HEK293 (cell line): ENCODE results near the gene KBTBD2.
A peak's percentile ranks its signal among the peaks of the same experiment; 100 is the strongest.

ENCODE experiments used
- BCL11A ChIP-seq: fragments of 450-650 bp; formaldehyde crosslinking; IDR thresholded peaks from 2 replicates; pipeline ENCODE4 v1.5.1; 2016; ENCODE audit warnings: low read depth, missing biosample characterization, missing genetic modification characterization
- FEZF1 ChIP-seq: fragments of 450-650 bp; formaldehyde crosslinking; IDR thresholded peaks from 2 replicates; pipeline ENCODE4 v1.5.1; 2016; ENCODE audit warnings: missing biosample characterization, missing genetic modification characterization
- GLI4 ChIP-seq: fragments of 450-650 bp; formaldehyde crosslinking; IDR thresholded peaks from 2 replicates; pipeline ENCODE4 v1.5.1; 2016; ENCODE audit warnings: missing biosample characterization, missing genetic modification characterization
- KLF9 ChIP-seq: fragments of 450-650 bp; formaldehyde crosslinking; IDR thresholded peaks from 2 replicates; pipeline ENCODE4 v1.5.1; 2016; ENCODE audit warnings: missing biosample characterization, missing genetic modification characterization, low read depth
- MYNN ChIP-seq: fragments of 450-650 bp; formaldehyde crosslinking; IDR thresholded peaks from 2 replicates; pipeline ENCODE4 v1.5.1; 2016; ENCODE audit warnings: missing biosample characterization, missing genetic modification characterization, borderline replicate concordance
- OVOL3 ChIP-seq: fragments of 450-650 bp; formaldehyde crosslinking; IDR thresholded peaks from 2 replicates; pipeline ENCODE4 v1.5.1; 2016; ENCODE audit warnings: missing biosample characterization, missing genetic modification characterization
- PATZ1 ChIP-seq: fragments of 450-650 bp; formaldehyde crosslinking; IDR thresholded peaks from 2 replicates; pipeline ENCODE4 v1.5.1; 2016; ENCODE audit warnings: missing biosample characterization, missing genetic modification characterization
- PBX3 ChIP-seq: sonication (generic); formaldehyde crosslinking; IDR thresholded peaks from 2 replicates; pipeline ENCODE4 v1.8.1; 2022; ENCODE audit warnings: mild to moderate bottlenecking, moderate library complexity, missing genetic modification reagents
- SP7 ChIP-seq: fragments of 450-650 bp; formaldehyde crosslinking; IDR thresholded peaks from 2 replicates; pipeline ENCODE4 v1.5.1; 2016; ENCODE audit warnings: missing biosample characterization, missing genetic modification characterization
- ZBTB21 ChIP-seq: fragments of 450-650 bp; formaldehyde crosslinking; IDR thresholded peaks from 2 replicates; pipeline ENCODE4 v1.5.1; 2017; ENCODE audit warnings: missing biosample characterization, missing genetic modification characterization
- ZBTB6 ChIP-seq: fragments of 450-650 bp; formaldehyde crosslinking; IDR thresholded peaks from 2 replicates; pipeline ENCODE4 v1.5.1; 2017; ENCODE audit warnings: missing biosample characterization, missing genetic modification characterization
- ZBTB7A ChIP-seq: fragments of 450-650 bp; formaldehyde crosslinking; IDR thresholded peaks from 2 replicates; pipeline ENCODE4 v1.5.1; 2016; ENCODE audit warnings: low read depth, missing biosample characterization, missing genetic modification characterization
- ZNF112 ChIP-seq: fragments of 450-650 bp; formaldehyde crosslinking; IDR thresholded peaks from 2 replicates; pipeline ENCODE4 v1.5.0; 2017; ENCODE audit warnings: missing biosample characterization, missing genetic modification characterization
- ZNF184 ChIP-seq: fragments of 450-650 bp; IDR thresholded peaks from 2 replicates; pipeline ENCODE4 v1.5.1; 2018; ENCODE audit warnings: missing biosample characterization, mild to moderate bottlenecking, missing genetic modification characterization
- ZNF214 ChIP-seq: fragments of 450-650 bp; formaldehyde crosslinking; IDR thresholded peaks from 2 replicates; pipeline ENCODE4 v1.5.1; 2017; ENCODE audit warnings: missing biosample characterization, mild to moderate bottlenecking, missing genetic modification characterization, borderline replicate concordance
- ZNF221 ChIP-seq: fragments of 450-650 bp; formaldehyde crosslinking; IDR thresholded peaks from 2 replicates; pipeline ENCODE4 v1.5.1; 2017; ENCODE audit warnings: missing biosample characterization, missing genetic modification characterization, borderline replicate concordance
- ZNF280D ChIP-seq: fragments of 450-650 bp; formaldehyde crosslinking; IDR thresholded peaks from 2 replicates; pipeline ENCODE4 v1.5.1; 2016; ENCODE audit warnings: missing biosample characterization, missing genetic modification characterization
- ZNF311 ChIP-seq: fragments of 450-650 bp; formaldehyde crosslinking; IDR thresholded peaks from 2 replicates; pipeline ENCODE4 v1.5.1; 2017; ENCODE audit warnings: missing biosample characterization, missing genetic modification characterization, borderline replicate concordance
- ZNF324 ChIP-seq: fragments of 450-650 bp; formaldehyde crosslinking; IDR thresholded peaks from 2 replicates; pipeline ENCODE4 v1.5.1; 2016; ENCODE audit warnings: missing biosample characterization, missing genetic modification characterization
- ZNF391 ChIP-seq: fragments of 450-650 bp; formaldehyde crosslinking; IDR thresholded peaks from 2 replicates; pipeline ENCODE4 v1.5.1; 2016; ENCODE audit warnings: low read depth, missing biosample characterization, missing genetic modification characterization, borderline replicate concordance
- ZNF449 ChIP-seq: fragments of 450-650 bp; formaldehyde crosslinking; IDR thresholded peaks from 2 replicates; pipeline ENCODE4 v1.5.1; 2017; ENCODE audit warnings: missing biosample characterization, mild to moderate bottlenecking, missing genetic modification characterization, moderate library complexity
- ZNF48 ChIP-seq: fragments of 450-650 bp; formaldehyde crosslinking; IDR thresholded peaks from 2 replicates; pipeline ENCODE4 v1.5.1; 2016; ENCODE audit warnings: missing biosample characterization, missing genetic modification characterization
- ZNF501 ChIP-seq: fragments of 450-650 bp; formaldehyde crosslinking; IDR thresholded peaks from 2 replicates; pipeline ENCODE4 v1.5.1; 2016; ENCODE audit warnings: missing biosample characterization, missing genetic modification characterization
- ZNF514 ChIP-seq: fragments of 450-650 bp; formaldehyde crosslinking; IDR thresholded peaks from 2 replicates; pipeline ENCODE4 v1.5.1; 2016; ENCODE audit warnings: missing biosample characterization, missing genetic modification characterization
- ZNF548 ChIP-seq: fragments of 450-650 bp; formaldehyde crosslinking; IDR thresholded peaks from 2 replicates; pipeline ENCODE4 v1.5.1; 2016; ENCODE audit warnings: missing biosample characterization, missing genetic modification characterization
- ZNF549 ChIP-seq: fragments of 450-650 bp; IDR thresholded peaks from 2 replicates; pipeline ENCODE4 v1.5.1; 2018; ENCODE audit warnings: missing biosample characterization, missing genetic modification characterization, mild to moderate bottlenecking, inconsistent platforms, moderate library complexity
- ZNF707 ChIP-seq: fragments of 450-650 bp; formaldehyde crosslinking; IDR thresholded peaks from 2 replicates; pipeline ENCODE4 v1.5.1; 2016; ENCODE audit warnings: missing biosample characterization, missing genetic modification characterization
- ZNF791 ChIP-seq: fragments of 450-650 bp; formaldehyde crosslinking; IDR thresholded peaks from 2 replicates; pipeline ENCODE4 v1.5.1; 2016; ENCODE audit warnings: missing biosample characterization, missing genetic modification characterization
- ZNF843 ChIP-seq: fragments of 450-650 bp; formaldehyde crosslinking; IDR thresholded peaks from 2 replicates; pipeline ENCODE4 v1.5.1; 2016; ENCODE audit warnings: missing biosample characterization, missing genetic modification characterization
- ZSCAN5A ChIP-seq: fragments of 450-650 bp; formaldehyde crosslinking; IDR thresholded peaks from 2 replicates; pipeline ENCODE4 v1.5.1; 2016; ENCODE audit warnings: missing biosample characterization, missing genetic modification characterization

The KBTBD2 gene

GRCh38 chr7:32891800-32892520 lies 400 bp upstream of the KBTBD2 start (continued):
- TF ChIP-seq ZNF449 = 0 out of 2 replicates have a peak, but pooled peaks have one; percentile 24
- no peak for TF ChIP-seq BCL11A
- no peak for TF ChIP-seq ZNF549
- no peak for TF ChIP-seq ZNF112
- no peak for TF ChIP-seq ZNF280D (tag by site-specific recombination)
- no peak for TF ChIP-seq ZNF391 (tag by site-specific recombination)
- TF ChIP-seq ZNF501 (tag by site-specific recombination) = 0 out of 2 replicates have a peak, but pooled peaks have one; percentile 35
- no peak for TF ChIP-seq ZNF324 (tag by site-specific recombination)
- TF ChIP-seq ZSCAN5A (tag by site-specific recombination) = no peak
- peak; percentile 61; the same call in 1 of the 2 replicates for TF ChIP-seq SP7
- no peak for TF ChIP-seq FEZF1
- no peak for TF ChIP-seq ZNF548 (tag by site-specific recombination)
- no peak for TF ChIP-seq ZNF184 (tag by site-specific recombination)
- no peak for TF ChIP-seq PBX3 (CRISPR knock-in tag)
- TF ChIP-seq ZNF48 (tag by site-specific recombination) = no peak
- TF ChIP-seq ZNF214 (tag by site-specific recombination) = no peak
- no peak for TF ChIP-seq ZNF514 (tag by site-specific recombination)
- no peak for TF ChIP-seq ZBTB6
- TF ChIP-seq GLI4 (tag by site-specific recombination) = no peak
- no peak for TF ChIP-seq MYNN
- TF ChIP-seq ZNF707 (tag by site-specific recombination) = no peak
- TF ChIP-seq KLF9 (tag by site-specific recombination) = 0 out of 2 replicates have a peak, but pooled peaks have one; percentile 11
- no peak for TF ChIP-seq ZBTB7A (tag by site-specific recombination)
- no peak for TF ChIP-seq ZNF311 (tag by site-specific recombination)
- TF ChIP-seq ZBTB21 (tag by site-specific recombination) = no peak
- no peak for TF ChIP-seq OVOL3 (tag by site-specific recombination)
- no peak for TF ChIP-seq ZNF791
- peak; percentile 75 for TF ChIP-seq PATZ1
- TF ChIP-seq ZNF221 (tag by site-specific recombination) = no peak
- no peak for TF ChIP-seq ZNF843
